CD4-positive, alpha-beta T cell treated with Interleukin-15 for 1 hour (primary cell): ENCODE measurements around the gene CRTC2.
"Not testable (repeated sequence)": the region's sequence is repeated elsewhere in the genome, so short reads cannot be mapped to it uniquely, and the experiment has no call there.

ENCODE experiments used
- DNase-seq: peaks from one replicate; pipeline ENCODE4 v3.0.0-alpha.2; 2020

The CRTC2 gene

GRCh38 chr1:153928245-153928644, 30.2 kb downstream of the CRTC2 start:
- no peak for DNase-seq

DNA sequence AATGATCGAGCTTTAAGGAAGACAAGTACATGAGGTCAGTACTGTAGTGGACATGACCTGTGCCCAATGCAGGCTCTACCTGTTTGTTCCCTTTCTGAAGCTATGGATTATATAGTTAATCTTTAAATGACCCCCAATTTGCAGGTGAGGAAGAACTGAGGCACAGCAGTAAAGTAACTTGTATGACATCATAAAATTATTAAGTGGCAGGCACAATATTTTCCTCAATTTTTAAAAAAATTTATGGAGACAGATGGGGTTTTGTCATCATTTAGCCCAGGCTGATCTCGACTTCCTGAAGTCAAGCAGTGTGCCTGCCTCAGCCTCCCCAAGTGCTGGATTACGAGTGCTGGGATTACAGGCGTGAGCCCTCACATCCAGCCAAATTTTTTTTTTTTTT, 32.0 kb downstream of the CRTC2 start:
- no peak for DNase-seq

- peak; percentile 100 for DNase-seq
Measured at GRCh38 chr1:153922972-153923925, 35.2 kb downstream of the CRTC2 start, which contains the start of gene GATAD2B. GATAD2B (minus strand) TSS chr1:153922972; CDS start chr1:153828347, 94,625 bp downstream.

DNA sequence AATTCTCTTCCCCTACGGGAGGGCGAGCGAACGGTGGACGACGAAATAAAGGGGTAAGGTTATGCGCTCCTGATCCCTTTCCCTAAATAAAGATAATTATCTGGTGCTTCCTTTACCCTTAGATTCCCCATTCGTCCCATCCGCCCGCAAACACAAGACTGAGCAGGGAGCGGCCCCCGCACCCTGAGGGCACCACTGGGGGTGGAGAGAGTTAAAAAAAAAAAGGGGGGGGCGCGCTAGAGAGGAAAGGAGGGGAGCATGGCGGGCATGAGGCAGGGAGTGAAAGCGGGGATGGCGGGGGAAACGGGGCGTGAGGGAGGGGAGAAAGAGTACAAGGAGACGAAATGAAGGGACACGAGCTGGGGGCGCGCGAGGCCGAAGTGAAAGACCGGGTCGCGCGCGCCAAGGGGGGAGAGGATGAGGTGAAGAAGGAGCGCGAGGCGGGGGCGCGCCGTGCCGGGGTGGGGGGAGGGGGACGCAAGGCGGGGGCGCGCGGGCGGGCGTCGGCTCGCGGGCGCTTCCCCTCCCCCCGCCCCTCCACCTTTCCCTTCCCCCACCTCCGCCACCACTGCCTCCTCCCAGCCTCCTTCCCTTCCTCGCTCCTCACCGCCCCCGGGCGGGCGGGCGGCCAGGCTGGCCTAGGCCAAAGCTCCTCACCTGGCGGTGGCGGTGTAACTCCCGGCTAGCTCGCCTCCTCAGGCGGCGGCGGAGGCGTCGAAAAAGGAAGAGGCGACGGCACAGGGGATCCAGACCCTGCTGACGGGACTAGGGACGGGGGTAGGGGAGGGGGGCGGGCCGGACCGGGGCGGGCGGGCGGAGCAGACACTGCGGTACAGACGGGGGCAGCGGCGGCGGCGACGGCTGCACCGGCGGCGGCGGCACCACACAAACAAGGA, 36.1 kb downstream of the CRTC2 start:
- no peak for DNase-seq

- no peak for DNase-seq
Measured at GRCh38 chr1:153921803-153922075, 36.7 kb downstream of the CRTC2 start.

DNA sequence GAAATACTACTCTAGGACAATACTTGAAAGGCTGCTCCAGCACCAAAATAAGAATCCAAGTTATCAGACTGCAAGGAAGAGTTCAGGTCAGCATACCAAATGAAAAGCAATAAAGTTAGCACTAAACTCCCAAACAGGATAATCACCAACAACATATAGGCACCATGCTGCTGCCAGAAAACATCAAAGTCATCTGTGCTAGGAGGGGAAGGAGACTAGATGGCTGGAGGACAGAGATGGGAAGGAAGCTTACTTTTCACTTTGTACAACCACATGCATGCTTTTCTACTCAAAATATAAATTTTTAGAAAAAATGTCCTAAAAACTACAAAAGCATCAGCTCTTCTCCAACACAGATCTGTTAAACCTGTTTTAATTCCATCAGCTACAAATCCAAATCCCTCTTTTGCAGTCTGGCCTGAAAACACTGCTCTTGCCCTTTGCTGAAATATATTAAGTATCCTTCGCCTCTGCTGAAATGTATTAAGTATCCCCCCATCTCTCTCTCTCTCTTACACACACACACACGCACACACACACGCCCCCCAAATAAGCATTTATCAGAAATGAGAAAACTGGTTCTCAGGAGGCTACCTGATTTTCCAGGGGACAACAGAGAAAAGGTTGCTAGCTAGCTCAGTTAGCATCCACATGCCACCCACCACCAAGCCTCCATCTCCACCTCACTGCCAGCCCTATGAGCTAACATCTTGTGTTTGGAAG, 37.2 kb downstream of the CRTC2 start:
- no peak for DNase-seq

DNA sequence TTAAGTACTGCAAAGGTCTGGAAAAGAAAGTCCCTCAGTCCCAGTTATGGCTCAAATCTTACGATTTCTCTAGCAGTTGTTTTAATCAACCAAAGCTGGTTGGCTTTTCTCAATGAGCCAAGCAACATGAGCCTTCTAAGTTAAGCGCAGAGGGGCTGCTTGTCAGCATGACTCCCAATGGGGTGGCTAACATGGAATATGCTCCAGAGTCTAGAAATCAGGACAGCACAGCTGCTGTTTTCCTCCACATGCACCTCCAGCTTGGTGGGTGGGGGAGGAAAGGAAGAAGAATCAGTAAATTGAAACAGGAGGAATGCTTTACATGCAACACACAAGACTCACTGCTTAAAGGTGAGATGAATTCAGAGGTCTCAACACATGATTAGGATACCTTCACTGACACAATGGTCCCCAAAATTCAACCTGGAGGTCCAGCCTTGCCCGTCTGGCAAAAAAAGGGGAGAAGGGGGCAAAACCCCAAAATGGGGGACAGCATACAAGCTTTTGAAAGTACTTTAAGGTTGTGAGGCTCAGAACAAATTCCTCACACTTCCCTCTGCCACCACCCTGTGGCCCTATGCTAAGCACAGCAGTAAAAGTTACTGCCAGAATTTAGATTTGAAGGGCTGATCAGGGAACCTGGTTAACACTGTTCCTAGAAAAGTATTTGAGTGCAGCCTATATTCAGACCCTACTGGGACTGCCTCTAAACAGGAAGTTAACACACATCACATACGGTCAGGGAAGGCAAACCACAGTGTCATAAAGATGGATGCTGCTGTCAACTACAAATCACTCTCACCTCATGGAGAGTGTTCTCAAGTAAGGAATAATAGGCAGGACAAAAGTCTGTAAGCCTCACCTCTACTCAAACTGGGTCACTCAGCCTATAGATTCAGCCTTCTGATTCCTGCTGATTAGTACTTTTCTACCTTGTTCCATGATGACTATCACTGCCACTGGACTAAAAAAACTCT, 38.2 kb downstream of the CRTC2 start:
- DNase-seq = peak; percentile 33

DNA sequence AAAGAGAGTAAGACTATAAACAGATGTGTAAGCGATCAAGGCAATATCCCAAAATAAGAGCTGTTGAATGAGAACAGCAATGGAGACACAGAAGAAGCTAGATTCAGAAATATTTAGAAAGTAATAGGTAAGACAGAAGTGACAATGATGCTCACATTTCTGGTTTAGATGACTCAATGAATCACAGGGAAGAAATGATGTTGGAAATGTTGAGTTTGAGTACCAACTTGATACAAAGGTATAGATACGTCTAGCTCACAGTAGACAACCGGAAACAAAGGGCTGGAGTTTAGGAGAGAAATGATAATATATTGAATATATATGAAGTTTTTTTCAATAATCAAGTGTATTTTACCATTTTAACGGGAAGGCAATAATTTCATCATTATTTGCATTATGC, 42.1 kb downstream of the CRTC2 start:
- DNase-seq = no peak

GRCh38 chr1:153912349-153912748, 46.1 kb downstream of the CRTC2 start:
- no peak for DNase-seq

- not testable (repeated sequence) for DNase-seq
Measured at GRCh38 chr1:153910560-153910959, 47.9 kb downstream of the CRTC2 start.

DNA sequence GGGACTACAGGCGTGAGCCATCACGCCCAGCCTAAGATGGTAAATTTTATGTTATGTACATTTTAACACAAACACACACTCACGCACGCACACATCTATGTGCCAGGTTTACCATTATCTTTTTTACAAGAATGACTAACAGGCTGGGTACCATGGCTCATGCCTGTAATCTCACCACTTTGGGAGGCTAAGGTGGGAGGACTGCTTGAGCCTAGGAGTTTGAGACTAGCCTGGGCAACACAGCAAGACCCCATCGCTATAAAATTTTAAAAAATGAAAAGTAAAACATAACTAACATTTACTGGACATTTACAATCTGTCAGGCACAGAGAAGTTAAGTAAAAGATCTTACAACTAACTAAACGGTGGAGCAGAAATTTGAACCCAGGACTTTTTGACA, 50.3 kb downstream of the CRTC2 start:
- no peak for DNase-seq

- DNase-seq = no peak
Measured at GRCh38 chr1:153907134-153907533, 51.3 kb downstream of the CRTC2 start.

- DNase-seq = no peak
Measured at GRCh38 chr1:153906396-153906795, 52.0 kb downstream of the CRTC2 start.

GRCh38 chr1:153905908-153906307, 52.5 kb downstream of the CRTC2 start:
- not testable (repeated sequence) for DNase-seq

DNA sequence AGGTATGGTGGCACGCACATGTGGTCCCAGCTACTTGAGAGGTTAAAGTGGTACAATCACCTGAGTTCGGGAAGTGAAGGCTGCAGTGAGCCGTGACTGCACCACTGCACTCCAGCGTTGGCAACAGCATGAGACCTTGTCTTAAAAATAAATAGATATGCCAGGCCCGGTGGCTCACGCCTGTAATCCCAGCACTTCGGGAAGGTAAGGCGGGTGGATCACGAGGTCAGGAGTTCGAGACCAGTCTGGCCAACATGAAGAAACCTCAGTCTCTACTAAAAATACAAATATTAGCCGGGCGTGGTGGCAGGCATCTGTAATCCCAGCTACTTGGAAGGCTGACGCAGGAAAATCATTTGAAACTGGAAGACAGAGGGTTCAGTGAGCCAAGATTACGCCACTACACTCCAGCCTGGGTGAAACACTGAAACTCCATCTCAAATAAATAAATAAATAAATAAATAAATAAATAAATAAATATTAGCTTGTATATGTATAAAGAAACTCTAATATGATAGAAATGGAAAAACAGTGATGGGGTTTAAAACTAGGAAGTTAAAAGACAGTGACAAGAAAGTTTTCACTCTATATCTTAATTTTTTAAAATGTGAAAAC, 54.5 kb downstream of the CRTC2 start:
- no peak for DNase-seq

GRCh38 chr1:153899509-153899908, 58.9 kb downstream of the CRTC2 start:
- DNase-seq = no peak
